OCI-LY3 (cell line): ENCODE data around the gene CTNNA3.

Experiments
- H2AFZ ChIP-seq: fragments of 200-600, 300-600 bp; shearing (Covaris generic); 2 replicates; pipeline ENCODE4 v1.6.0; 2014; ENCODE audit warnings: antibody characterized with exemption, low read depth, low read length
- H3K27ac ChIP-seq: fragments of 200-600, 300-600 bp; sonication (generic); 2 replicates; pipeline ENCODE4 v1.5.1; 2014; ENCODE audit warnings: mild to moderate bottlenecking, low read length, moderate library complexity, mixed read lengths
- H3K27me3 ChIP-seq: fragments of 200-600, 300-600 bp; sonication (generic); 2 replicates; pipeline ENCODE4 v1.6.1; 2014; ENCODE audit warnings: low read depth, low read length, mixed read lengths
- H3K36me3 ChIP-seq: fragments of 200-600, 300-600 bp; sonication (generic); replicated peaks from 2 replicates; pipeline ENCODE3; 2014; ENCODE audit warnings: low read depth, low read length, mixed read lengths
- H3K4me1 ChIP-seq: fragments of 300-600, 200-600 bp; sonication (generic); 2 replicates; pipeline ENCODE4 v1.6.1; 2014; ENCODE audit warnings: low read length, mixed read lengths
- H3K4me2 ChIP-seq: fragments of 200-600, 300-600 bp; sonication (generic); 2 replicates; pipeline ENCODE4 v1.6.1; 2014; ENCODE audit warnings: low read length, mixed read lengths
- H3K4me3 ChIP-seq: fragments of 300-600, 200-600 bp; sonication (generic); 2 replicates; pipeline ENCODE4 v1.5.1; 2014; ENCODE audit warnings: antibody characterized with exemption, mild to moderate bottlenecking, low read length, moderate library complexity
- H3K79me2 ChIP-seq: fragments of 300-600, 200-600 bp; shearing (Covaris generic); 2 replicates; pipeline ENCODE4 v1.6.1; 2014; ENCODE audit warnings: mild to moderate bottlenecking, low read length, mixed read lengths
- H3K9ac ChIP-seq: fragments of 300-600, 200-600 bp; shearing (Covaris generic); 2 replicates; pipeline ENCODE4 v1.6.0; 2014; ENCODE audit warnings: mild to moderate bottlenecking, low read length, moderate library complexity
- H3K9me3 ChIP-seq: fragments of 200-600, 300-600 bp; shearing (Covaris generic); 2 replicates; pipeline ENCODE4 v1.6.1; 2014; ENCODE audit warnings: low read length, mixed read lengths; ENCODE audit not compliant: insufficient read depth
- H4K20me1 ChIP-seq: fragments of 200-600, 300-600 bp; sonication (generic); 2 replicates; pipeline ENCODE4 v1.6.1; 2016; ENCODE audit warnings: low read length, mixed read lengths; ENCODE audit not compliant: insufficient read depth
- EZH2phosphoT487 ChIP-seq: fragments of 200-600 bp; shearing (Covaris generic); IDR thresholded peaks from 2 replicates; pipeline ENCODE4 v1.6.1; 2018; ENCODE audit warnings: antibody characterized with exemption, mixed run types, low read depth
- TF ChIP-seq, protein P1 (sequence below): fragments of 200-600, 300-600 bp; sonication (generic); IDR thresholded peaks from 2 replicates; pipeline ENCODE4 v1.5.1; 2014; ENCODE audit warnings: antibody characterized with exemption, low read length, low read depth

Gene CTNNA3

DNA sequence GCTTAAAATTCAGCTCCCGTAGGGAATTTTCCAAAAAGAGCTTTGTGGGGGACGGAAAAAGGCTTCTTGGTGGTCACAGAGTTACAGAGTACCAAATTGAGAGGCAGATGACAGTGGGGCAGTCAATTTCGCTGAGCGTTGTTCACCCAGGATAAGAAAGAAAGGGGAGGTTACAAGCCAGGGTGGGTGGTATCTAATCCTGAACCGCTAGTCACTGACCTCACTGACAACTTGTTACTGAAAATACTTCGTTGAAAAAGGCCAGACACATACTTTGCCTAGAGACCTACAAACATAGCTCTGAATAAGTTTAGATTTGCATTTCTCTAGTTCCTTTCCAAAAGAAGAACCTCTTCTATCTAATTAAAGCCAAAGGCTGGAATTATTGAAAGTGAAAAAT is at the start of gene CTNNA3:
TSS of gene CTNNA3 (minus strand) at position 167 of the 400 bp plus-strand sequence.
- 0 out of 2 replicates have a peak within 1 kb of the TSS, but pooled peaks have one; percentile 30 for H3K9ac ChIP-seq
- H3K4me2 ChIP-seq: peak within 1 kb of the TSS; percentile 80
- no peaks in the 10 kb centered on the region for H3K79me2 ChIP-seq
- H3K27ac ChIP-seq: no peak within 1 kb of the TSS
- no peaks in the 10 kb centered on the region for H4K20me1 ChIP-seq
- H3K4me1 ChIP-seq: peaks cover 21% of the 10 kb centered on the region
- no peak within 1 kb of the TSS for H2AFZ ChIP-seq
- H3K9me3 ChIP-seq: no peaks in the 10 kb centered on the region
- no peaks in the 10 kb centered on the region for H3K36me3 ChIP-seq
- H3K4me3 ChIP-seq: peak within 1 kb of the TSS; percentile 71
- H3K27me3 ChIP-seq: peaks cover 25% of the 10 kb centered on the region
- TF ChIP-seq, protein P1, sequence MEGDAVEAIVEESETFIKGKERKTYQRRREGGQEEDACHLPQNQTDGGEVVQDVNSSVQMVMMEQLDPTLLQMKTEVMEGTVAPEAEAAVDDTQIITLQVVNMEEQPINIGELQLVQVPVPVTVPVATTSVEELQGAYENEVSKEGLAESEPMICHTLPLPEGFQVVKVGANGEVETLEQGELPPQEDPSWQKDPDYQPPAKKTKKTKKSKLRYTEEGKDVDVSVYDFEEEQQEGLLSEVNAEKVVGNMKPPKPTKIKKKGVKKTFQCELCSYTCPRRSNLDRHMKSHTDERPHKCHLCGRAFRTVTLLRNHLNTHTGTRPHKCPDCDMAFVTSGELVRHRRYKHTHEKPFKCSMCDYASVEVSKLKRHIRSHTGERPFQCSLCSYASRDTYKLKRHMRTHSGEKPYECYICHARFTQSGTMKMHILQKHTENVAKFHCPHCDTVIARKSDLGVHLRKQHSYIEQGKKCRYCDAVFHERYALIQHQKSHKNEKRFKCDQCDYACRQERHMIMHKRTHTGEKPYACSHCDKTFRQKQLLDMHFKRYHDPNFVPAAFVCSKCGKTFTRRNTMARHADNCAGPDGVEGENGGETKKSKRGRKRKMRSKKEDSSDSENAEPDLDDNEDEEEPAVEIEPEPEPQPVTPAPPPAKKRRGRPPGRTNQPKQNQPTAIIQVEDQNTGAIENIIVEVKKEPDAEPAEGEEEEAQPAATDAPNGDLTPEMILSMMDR: no peak
- TF ChIP-seq EZH2phosphoT487: no peak

DNA sequence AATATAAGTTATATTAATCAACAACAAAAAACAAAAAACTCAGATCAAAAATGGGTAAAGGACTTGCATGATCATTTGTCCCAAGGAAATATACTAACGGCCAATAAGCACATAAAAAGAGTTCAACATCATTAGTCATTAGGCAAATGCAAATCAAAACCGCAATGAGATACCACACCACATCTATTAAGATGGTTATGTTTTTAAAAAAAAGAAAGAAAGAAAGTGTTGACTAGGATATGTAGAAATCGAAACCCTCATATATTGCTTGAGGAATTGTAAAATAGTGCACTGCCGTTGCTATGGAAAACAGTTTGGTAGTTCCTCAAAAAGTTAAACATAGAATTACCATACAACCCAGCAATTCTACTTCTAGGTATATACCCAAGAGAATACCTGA is 39.4 kb upstream of the CTNNA3 start:
- H3K79me2 ChIP-seq: no peaks in the 10 kb centered on the region
- no peaks in the 10 kb centered on the region for H3K36me3 ChIP-seq
- H3K9me3 ChIP-seq: no peaks in the 10 kb centered on the region
- H3K27me3 ChIP-seq: no peaks in the 10 kb centered on the region
- TF ChIP-seq, protein P1: no peak
- no peak for TF ChIP-seq EZH2phosphoT487
- H3K9ac ChIP-seq: no peak overlapping the region
- peaks cover 3% of the 10 kb centered on the region; the same call in 1 of the 2 replicates for H3K4me1 ChIP-seq
- H3K4me3 ChIP-seq: no peak overlapping the region
- H3K4me2 ChIP-seq: no peak overlapping the region
- no peak overlapping the region for H2AFZ ChIP-seq
- no peak overlapping the region for H3K27ac ChIP-seq
- H4K20me1 ChIP-seq: no peaks in the 10 kb centered on the region

DNA sequence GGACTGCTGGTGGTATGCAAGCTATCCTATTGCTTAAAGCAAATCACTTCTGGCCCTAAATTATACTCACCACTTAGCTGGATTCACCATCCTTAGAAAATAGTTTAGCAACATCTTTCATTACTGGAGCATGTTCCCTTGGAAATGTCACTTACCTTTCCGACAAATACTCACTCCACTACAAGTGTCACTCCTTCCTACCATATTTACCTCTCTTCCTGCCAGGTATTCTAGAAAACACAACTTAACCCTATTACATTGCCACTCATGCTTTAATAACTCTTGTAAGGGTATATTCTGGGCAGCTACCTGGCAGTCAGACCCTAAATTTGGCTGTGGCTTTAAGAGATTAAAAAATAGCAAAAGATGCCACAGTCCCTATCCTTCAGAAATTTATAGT is 37.5 kb upstream of the CTNNA3 start:
- no peak overlapping the region for H3K4me2 ChIP-seq
- H4K20me1 ChIP-seq: no peaks in the 10 kb centered on the region
- no peak overlapping the region for H2AFZ ChIP-seq
- no peak overlapping the region for H3K4me3 ChIP-seq
- no peak for TF ChIP-seq EZH2phosphoT487
- no peaks in the 10 kb centered on the region for H3K36me3 ChIP-seq
- no peaks in the 10 kb centered on the region for H3K27me3 ChIP-seq
- H3K9me3 ChIP-seq: no peaks in the 10 kb centered on the region
- peaks cover 3% of the 10 kb centered on the region; the same call in 1 of the 2 replicates for H3K4me1 ChIP-seq
- no peak overlapping the region for H3K9ac ChIP-seq
- H3K27ac ChIP-seq: no peak overlapping the region
- no peaks in the 10 kb centered on the region for H3K79me2 ChIP-seq

DNA sequence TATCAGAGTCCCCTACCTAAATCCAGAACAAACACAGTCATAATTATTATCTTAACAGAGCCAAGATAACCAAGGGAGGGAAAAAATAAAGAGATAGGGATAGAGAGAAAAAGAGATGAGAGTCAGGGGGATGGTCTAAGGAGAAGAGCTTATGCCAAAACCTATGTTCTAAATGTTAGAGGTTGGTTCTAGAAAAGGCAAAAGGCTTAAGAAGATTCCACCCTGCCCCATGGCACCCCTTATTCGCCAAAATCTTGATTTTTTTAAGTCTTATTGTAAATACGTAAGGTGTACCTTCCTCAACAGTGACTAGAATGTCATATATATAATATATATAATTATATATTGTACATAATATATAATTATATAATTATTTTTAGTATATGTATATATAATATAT is 29.6 kb upstream of the CTNNA3 start:
- Histone ChIP-seq H2AFZ (no peak overlapping the region), H3K36me3 (no peaks in the 10 kb centered on the region), H4K20me1 (no peaks in the 10 kb centered on the region), H3K27me3 (no peaks in the 10 kb centered on the region), H3K79me2 (no peaks in the 10 kb centered on the region), H3K9ac (no peak overlapping the region), H3K4me1 (peaks cover 12% of the 10 kb centered on the region), H3K9me3 (no peaks in the 10 kb centered on the region), H3K4me3 (no peak overlapping the region), H3K27ac (no peak overlapping the region), H3K4me2 (no peak overlapping the region)
- TF ChIP-seq EZH2phosphoT487: no peak
- TF ChIP-seq, protein P1: no peak
